ENCODE data around the gene SESN2.

DNA sequence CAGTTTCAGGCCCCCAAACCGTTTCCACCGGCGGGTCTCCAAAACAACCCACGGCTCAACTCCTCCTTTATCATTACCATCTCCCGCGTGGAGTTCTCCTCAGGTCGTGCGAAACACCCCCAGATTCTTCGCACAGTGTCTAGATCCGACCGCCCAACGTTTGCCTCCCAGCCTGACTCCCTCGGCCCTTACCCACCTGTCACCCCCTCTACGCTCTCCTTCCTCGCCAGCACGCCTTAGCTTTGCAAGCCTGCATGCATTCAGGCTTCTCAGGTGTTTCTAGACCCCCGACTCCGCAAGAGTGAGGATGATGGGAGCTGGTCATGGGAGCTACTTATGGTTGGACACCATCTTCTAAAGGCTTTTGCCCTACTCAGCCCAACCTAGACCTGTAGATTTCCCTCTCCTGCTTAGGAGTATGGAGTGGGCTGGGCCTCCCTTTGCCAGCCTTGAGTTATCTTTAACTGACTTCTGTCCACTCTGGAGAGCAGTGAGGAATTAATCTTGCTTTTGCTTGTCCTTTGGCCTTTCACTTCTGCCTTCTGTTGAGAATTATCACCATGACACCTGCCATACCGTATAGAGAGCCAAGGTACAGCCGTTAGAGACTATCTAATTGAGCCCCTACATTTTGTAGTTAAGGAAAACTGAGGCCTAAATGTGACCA is 22.5 kb upstream of the SESN2 start:
- TF ChIP-seq, protein P1, sequence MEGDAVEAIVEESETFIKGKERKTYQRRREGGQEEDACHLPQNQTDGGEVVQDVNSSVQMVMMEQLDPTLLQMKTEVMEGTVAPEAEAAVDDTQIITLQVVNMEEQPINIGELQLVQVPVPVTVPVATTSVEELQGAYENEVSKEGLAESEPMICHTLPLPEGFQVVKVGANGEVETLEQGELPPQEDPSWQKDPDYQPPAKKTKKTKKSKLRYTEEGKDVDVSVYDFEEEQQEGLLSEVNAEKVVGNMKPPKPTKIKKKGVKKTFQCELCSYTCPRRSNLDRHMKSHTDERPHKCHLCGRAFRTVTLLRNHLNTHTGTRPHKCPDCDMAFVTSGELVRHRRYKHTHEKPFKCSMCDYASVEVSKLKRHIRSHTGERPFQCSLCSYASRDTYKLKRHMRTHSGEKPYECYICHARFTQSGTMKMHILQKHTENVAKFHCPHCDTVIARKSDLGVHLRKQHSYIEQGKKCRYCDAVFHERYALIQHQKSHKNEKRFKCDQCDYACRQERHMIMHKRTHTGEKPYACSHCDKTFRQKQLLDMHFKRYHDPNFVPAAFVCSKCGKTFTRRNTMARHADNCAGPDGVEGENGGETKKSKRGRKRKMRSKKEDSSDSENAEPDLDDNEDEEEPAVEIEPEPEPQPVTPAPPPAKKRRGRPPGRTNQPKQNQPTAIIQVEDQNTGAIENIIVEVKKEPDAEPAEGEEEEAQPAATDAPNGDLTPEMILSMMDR (IDR thresholded peaks at IDR 0.05 in 2 of 3, conservative IDR thresholded peaks at IDR 0.05 in 1 of 3; ENCODE audit: borderline replicate concordance in 1 of 3, insufficient read depth in 1 of 3, low read depth in 2 of 3, low read length in 2 of 3) = no peak
- TF ChIP-seq, protein P2, sequence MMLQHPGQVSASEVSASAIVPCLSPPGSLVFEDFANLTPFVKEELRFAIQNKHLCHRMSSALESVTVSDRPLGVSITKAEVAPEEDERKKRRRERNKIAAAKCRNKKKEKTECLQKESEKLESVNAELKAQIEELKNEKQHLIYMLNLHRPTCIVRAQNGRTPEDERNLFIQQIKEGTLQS (IDR thresholded peaks at IDR 0.05) = no peak
- TF ChIP-seq, protein P3, sequence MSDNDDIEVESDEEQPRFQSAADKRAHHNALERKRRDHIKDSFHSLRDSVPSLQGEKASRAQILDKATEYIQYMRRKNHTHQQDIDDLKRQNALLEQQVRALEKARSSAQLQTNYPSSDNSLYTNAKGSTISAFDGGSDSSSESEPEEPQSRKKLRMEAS (IDR thresholded peaks at IDR 0.05) = no peak
- TF ChIP-seq POLR2AphosphoS5 (IDR thresholded peaks at IDR 0.05; ENCODE audit: low read depth, low read length) = no peak
- no peak for TF ChIP-seq POLR2A (IDR thresholded peaks at IDR 0.05; ENCODE audit: borderline replicate concordance, extremely low read depth, insufficient read depth, insufficient read length)
- TF ChIP-seq CEBPB (IDR thresholded peaks at IDR 0.05; ENCODE audit: low read depth) = no peak
- TF ChIP-seq SIN3A (IDR thresholded peaks at IDR 0.05; ENCODE audit: low read depth) = no peak
- no peak for TF ChIP-seq SP1 (IDR thresholded peaks at IDR 0.05; ENCODE audit: low read depth)
- no peak for TF ChIP-seq YY1 (IDR thresholded peaks at IDR 0.05; ENCODE audit: extremely low read depth, insufficient replicate concordance, low read depth, low read length)
